ENCODE results near the gene LOC128125822.
A peak's percentile ranks its signal among the peaks of the same experiment; 100 is the strongest.

The LOC128125822 gene

DNA sequence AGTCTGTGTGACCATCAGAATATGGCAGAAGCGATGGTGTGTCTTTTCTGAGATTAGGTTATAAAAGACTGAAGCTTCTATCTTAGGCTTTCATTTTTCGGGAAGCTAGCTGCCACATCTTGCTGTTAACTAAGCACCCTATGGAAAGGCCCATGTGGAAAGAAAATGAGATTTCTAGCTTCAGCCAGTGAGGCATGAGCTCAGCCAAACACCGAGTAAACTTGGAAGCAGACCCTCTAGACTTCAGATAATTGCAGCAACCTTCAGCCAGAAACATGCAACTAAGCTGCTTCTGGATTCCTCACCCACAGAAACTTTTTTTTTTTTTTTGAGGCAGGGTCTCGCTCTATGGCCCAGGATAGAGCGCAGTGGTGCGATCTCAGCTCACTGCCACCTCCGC lies 20.6 kb downstream of the LOC128125822 start:
- Histone ChIP-seq H2AFZ (no peak overlapping the region), H3K27me3 (no peaks in the 10 kb centered on the region), H3K4me3 (no peak overlapping the region), H3K27ac (no peak overlapping the region), H3K79me2 (no peaks in the 10 kb centered on the region), H3K9me3 (ENCODE audit: low read depth) (no peaks in the 10 kb centered on the region), H3K4me2 (no peak overlapping the region), H3K4me1 (ENCODE audit: insufficient read depth) (peaks cover 6% of the 10 kb centered on the region), H3K9me2 (replicated peaks; ENCODE audit: insufficient read depth) (no peaks in the 10 kb centered on the region), H4K20me1 (ENCODE audit: insufficient read depth, poor library complexity, severe bottlenecking) (no peaks in the 10 kb centered on the region), H3K36me3 (replicated peaks; ENCODE audit: insufficient read depth, low read depth) (no peaks in the 10 kb centered on the region)
- TF ChIP-seq EZH2phosphoT487 (IDR thresholded peaks at IDR 0.05; ENCODE audit: low read depth, severe bottlenecking, unreplicated experiment), result no peak
- DNase-seq (ENCODE audit: low spot score), result no peak
- WGBS (ENCODE audit: low lambda C conversion rate, missing lambda C conversion rate), result 95% methylated on average over 7 of the region's 7 CpGs

DNA sequence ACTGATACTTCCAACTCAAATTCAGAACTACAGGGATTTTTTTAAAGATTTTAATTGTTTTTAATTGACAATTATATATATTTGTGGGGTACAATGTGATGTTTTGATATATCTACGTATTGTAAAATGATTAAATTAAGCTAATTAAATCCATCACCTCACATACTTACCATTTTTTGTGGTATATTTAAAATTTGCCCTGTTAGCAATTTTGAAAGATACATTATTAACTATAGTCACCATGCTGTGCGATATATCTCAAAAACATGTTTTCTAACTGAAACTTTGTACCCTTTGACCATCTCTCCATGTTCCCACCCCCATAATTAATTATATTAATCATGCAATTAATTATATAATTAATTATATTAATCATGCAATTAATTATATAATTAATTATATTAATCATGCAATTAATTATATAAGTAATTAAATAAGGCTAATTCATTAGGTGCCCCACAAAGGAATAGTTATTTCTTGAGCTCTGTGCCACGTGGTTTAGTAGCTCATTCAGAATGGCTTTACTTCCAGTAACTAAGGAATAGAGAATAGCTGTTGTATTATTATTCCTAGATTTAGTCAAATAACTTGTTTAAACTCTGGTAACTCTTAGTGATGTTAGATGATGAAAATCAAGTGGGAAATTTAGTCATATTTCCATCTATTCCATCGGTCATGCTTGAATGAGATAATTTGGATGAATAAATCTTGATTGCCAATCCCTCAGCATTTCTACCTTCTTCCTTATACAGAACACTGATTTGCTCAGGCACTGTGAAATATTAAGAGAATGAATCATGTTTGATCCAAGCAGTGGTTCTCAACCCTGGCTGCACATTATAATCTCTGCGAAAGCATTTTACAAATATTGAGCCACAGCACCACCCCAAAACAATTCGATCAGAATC lies 25.1 kb downstream of the LOC128125822 start:
- Histone ChIP-seq H3K9me3 (ENCODE audit: low read depth) (no peaks in the 10 kb centered on the region), H3K4me1 (ENCODE audit: insufficient read depth) (peaks cover 6% of the 10 kb centered on the region), H3K27ac (peak overlapping the region; percentile 84), H3K27me3 (no peaks in the 10 kb centered on the region), H3K79me2 (no peaks in the 10 kb centered on the region), H4K20me1 (ENCODE audit: insufficient read depth, poor library complexity, severe bottlenecking) (no peaks in the 10 kb centered on the region), H3K4me3 (peak overlapping the region; percentile 68), H3K36me3 (replicated peaks; ENCODE audit: insufficient read depth, low read depth) (no peaks in the 10 kb centered on the region), H3K4me2 (peak overlapping the region; percentile 88), H2AFZ (peak overlapping the region; percentile 99), H3K9me2 (replicated peaks; ENCODE audit: insufficient read depth) (no peaks in the 10 kb centered on the region)
- no peak for DNase-seq (ENCODE audit: low spot score)
- TF ChIP-seq EZH2 (IDR thresholded peaks at IDR 0.05; ENCODE audit: borderline replicate concordance) (no peak), EZH2phosphoT487 (IDR thresholded peaks at IDR 0.05; ENCODE audit: low read depth, severe bottlenecking, unreplicated experiment) (no peak)
- TF ChIP-seq, protein P1, sequence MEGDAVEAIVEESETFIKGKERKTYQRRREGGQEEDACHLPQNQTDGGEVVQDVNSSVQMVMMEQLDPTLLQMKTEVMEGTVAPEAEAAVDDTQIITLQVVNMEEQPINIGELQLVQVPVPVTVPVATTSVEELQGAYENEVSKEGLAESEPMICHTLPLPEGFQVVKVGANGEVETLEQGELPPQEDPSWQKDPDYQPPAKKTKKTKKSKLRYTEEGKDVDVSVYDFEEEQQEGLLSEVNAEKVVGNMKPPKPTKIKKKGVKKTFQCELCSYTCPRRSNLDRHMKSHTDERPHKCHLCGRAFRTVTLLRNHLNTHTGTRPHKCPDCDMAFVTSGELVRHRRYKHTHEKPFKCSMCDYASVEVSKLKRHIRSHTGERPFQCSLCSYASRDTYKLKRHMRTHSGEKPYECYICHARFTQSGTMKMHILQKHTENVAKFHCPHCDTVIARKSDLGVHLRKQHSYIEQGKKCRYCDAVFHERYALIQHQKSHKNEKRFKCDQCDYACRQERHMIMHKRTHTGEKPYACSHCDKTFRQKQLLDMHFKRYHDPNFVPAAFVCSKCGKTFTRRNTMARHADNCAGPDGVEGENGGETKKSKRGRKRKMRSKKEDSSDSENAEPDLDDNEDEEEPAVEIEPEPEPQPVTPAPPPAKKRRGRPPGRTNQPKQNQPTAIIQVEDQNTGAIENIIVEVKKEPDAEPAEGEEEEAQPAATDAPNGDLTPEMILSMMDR (IDR thresholded peaks at IDR 0.05; ENCODE audit: poor library complexity), result no peak
- 60% methylated on average over 6 of the region's 6 CpGs for WGBS (ENCODE audit: low lambda C conversion rate, missing lambda C conversion rate)

DNA sequence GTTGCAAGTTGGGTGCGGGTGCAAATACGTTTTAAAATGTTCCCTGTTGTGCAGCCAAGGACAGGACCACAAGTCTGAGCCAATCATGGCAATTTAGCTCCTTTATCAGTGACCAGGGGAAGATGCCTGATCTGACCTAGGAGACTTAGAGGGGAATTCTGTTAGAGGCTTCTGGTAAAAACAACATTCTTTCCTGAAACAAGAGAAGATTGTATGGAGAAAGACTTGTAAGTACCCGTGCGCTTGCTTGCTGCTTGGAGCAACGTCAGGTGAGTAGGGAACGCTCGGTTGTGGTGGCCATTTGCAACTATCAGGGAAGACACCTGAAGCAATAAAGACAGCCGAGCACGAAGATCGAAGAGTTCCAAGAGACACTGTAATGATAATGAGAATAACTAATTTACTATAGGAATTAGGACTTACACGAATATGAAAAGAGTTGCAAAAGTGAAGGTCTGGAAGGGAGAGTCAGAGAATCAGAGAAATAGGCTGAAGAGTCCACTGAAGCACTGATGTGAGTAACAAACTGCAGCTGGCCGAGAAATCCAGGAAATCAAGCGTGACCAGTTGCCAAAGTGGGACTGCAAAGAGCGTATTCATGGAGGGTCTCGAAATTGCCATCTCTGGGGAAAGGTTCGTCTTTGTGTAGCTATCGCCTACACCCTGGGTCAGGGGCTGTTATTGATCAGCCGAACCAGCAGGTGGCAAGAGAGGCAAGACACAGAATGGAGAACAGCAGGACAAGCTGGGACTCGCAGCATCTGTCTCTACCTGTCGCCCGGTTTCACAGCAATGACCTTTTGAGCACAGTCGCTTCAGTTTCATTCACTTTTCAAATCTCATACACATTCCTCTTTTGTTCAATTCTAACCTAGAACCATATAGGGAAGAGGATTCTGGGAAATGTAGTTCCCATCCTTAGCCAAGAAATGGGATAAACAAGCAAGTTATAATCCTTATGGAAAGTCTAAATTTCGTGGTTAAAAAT lies 26.1 kb downstream of the LOC128125822 start:
- Histone ChIP-seq H3K27me3 (no peaks in the 10 kb centered on the region), H2AFZ (peak overlapping the region; percentile 99), H3K9me3 (ENCODE audit: low read depth) (no peaks in the 10 kb centered on the region), H3K9me2 (replicated peaks; ENCODE audit: insufficient read depth) (no peaks in the 10 kb centered on the region), H3K27ac (peak overlapping the region; percentile 84), H3K4me2 (peak overlapping the region; percentile 88), H4K20me1 (ENCODE audit: insufficient read depth, poor library complexity, severe bottlenecking) (no peaks in the 10 kb centered on the region), H3K79me2 (no peaks in the 10 kb centered on the region), H3K4me3 (peak overlapping the region; percentile 68), H3K4me1 (ENCODE audit: insufficient read depth) (peaks cover 6% of the 10 kb centered on the region), H3K36me3 (replicated peaks; ENCODE audit: insufficient read depth, low read depth) (no peaks in the 10 kb centered on the region)
- WGBS (ENCODE audit: low lambda C conversion rate, missing lambda C conversion rate), result 5% methylated on average over 23 of the region's 23 CpGs
- TF ChIP-seq EZH2phosphoT487 (IDR thresholded peaks at IDR 0.05; ENCODE audit: low read depth, severe bottlenecking, unreplicated experiment), result no peak
- TF ChIP-seq EZH2 (IDR thresholded peaks at IDR 0.05; ENCODE audit: borderline replicate concordance), result no peak
- TF ChIP-seq, protein P1 (IDR thresholded peaks at IDR 0.05; ENCODE audit: poor library complexity), result peak; percentile 92
- peak; percentile 84 for DNase-seq (ENCODE audit: low spot score)
